GM18951 (cell line): Measurements from ENCODE around the gene MAML3.

ENCODE experiments used
- POLR2A ChIP-seq: IDR thresholded peaks from 4 replicates; pipeline ENCODE4 v1.6.1; 2011; ENCODE audit warnings: mild to moderate bottlenecking; ENCODE audit not compliant: insufficient read length, insufficient read depth; ENCODE audit errors: extremely low read depth
- in situ Hi-C: fragments of 300-500 bp; cut with MboI; formaldehyde crosslinking; loops from one replicate; pipeline ENCODE4 v1.12.0; 2022; ENCODE audit warnings: low sequenced_read_pairs, mixed read lengths, inconsistent platforms; ENCODE audit not compliant: unreplicated experiment

The MAML3 gene

DNA sequence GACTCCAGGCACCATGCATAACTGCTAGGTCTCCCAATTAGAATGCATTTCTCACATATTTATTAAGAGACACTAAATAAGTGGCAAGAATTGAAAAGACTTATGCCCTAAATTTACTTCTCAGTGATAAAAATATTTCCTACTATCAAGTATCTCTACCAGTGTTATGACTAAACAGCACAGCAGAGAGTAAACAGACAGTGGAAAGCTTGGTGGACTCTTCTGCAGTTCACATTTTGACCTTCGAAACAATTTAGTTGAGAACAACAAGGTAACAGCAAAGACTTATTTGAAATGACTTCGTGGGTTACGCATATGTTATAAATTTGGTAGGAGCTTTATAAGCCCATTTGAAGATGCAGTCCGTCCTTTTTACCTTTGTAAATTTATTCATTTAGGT is 16.3 kb upstream of the MAML3 start:
- no peak for TF ChIP-seq POLR2A
- in situ Hi-C loops: no loop called here

DNA sequence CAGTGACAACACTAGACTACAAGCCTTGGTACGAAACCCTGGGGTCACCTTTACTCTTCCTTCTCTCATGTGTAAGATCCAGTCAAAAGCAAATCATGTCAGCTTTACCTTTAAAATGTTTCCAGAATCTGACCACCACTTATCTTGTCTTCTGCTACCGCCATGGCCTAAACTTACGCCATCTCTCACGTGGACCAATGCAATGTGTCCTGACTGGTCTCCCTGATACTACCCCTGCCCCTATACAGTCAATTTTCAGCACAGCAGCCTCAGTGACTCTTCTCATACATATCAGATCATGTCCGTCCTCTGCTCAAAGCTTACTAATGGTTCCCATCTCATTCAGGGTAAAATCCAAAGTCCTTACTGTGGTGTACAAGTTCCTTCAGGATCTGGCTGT is 15.0 kb upstream of the MAML3 start:
- TF ChIP-seq POLR2A: no peak
- in situ Hi-C loops: no loop called here

DNA sequence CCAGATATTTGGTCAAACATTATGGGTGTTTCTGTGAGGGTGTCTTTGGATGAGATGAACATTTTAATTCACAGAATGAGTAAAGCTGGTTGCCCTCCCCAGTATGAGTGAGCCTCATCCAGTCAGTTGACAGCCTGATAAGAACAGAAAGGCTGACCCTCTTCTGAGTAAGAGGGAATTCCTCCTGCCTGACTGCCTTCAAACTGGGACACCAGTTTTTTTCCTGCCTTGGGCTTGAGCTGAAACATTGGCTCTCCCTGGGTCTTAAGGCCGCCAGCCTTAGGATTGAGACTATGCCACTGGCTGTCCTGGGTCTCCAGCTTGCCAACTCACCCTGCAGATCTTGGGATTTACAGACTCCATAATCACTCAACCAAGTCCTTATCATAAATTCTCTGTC is 14.5 kb upstream of the MAML3 start:
- TF ChIP-seq POLR2A: no peak
- in situ Hi-C loops: no loop called here

DNA sequence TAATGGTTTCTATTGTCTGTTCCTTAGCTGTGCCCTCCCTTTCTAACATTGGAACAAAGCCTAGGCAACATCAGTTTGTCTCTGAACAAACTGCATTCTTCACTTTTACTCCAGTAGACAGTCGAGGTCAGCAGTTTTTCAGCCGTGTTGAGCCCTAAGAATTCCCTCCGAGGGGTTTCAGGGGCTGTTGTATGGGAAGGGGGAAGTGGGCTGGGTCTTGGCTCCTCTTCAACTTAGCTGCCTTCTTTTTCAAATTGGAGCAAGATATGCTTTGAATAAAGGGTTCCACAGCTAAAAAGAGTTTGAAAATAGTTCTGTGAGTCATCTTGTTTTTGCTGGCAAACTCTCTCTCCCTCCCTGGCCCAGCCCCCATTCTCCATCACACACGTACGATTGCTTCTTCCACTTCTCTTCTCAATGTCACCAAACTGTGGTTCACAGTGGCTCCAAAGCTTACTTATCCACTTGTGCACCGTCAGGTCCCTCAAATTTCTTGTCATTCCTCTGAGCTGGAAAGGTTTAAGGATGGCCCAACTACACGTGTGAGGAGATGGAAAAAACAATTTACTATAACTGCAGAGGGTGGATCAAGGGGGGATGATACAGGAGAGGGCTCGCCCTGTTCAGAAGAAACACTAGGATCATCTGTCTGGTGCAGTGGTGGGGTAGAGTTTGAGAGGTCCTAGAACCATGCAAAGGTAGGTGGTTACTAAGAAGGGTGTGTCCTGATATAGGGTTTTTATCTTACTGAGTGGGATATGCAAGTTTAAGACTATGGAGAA is 9.2 kb upstream of the MAML3 start:
- TF ChIP-seq POLR2A: no peak
- in situ Hi-C loops: no loop called here

DNA sequence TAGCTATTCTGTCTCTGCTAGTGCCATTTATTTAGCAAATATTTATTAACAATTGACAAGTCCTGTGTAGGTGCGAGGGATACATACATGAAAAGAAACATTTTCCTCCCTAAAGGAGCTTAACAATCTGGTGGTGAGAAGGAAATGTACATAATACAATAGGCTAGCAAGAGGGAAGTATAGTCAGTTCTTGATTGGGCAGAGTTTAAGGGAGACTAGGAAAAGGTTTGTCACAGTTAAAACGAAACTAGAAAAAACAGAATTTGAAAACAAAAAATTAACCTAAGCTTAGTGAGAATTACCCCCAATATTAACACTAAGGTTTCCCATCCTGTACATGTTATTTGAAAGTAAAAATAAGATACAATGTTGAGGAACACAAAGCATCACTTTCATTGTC is 8.6 kb upstream of the MAML3 start:
- in situ Hi-C loops: no loop called here
- TF ChIP-seq POLR2A: no peak

DNA sequence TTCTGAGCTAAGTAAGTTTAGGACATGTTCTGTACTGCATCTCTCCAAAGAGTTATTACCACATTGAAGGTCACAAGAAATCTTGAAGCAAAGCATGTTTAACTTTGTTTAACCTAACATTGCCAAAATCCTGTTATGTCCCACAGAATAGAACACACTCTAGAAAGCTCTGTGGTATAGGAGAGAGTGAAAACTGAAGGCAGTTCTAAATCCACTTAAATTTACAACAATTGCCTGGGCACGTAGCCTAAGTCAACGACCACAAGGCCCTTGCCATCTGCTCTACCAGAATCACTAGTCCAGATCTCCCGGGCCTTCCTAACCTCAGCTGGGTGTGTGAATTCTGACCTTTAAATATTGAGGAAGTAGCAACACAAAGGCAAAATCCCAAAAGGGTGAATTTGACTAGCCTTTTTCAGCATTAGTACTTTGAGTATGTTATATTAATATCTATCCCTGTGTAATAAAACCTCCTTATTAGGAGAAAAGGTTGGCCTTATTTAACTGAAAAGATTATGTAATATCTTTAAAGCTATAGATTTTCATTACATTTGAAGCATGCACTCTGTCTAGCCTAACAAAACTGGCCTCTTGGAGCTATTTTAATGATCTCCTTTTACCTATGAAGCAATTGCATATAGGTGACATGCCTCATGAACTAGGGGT is 4.5 kb upstream of the MAML3 start:
- TF ChIP-seq POLR2A: no peak
- in situ Hi-C loops: no loop called here

DNA sequence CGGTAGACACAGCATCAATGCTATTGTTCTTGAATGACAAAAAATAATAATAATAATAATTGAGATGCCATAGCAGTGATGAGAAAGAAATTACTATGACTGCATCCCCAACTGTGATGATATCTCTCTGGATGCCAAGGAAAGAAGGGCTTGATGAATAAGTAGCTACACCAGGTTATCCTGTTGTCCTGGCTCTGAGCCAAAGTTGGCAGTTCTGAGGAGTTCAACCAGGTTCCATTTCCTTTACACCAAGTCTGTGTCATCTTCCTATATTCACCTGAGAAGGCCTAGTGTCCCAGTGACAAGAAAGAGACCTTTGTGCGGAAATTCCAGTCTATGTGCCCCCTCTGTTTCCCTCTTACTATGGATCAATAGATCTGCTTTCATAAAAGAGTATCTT is 3.4 kb upstream of the MAML3 start:
- in situ Hi-C loops: no loop called here
- TF ChIP-seq POLR2A: no peak

DNA sequence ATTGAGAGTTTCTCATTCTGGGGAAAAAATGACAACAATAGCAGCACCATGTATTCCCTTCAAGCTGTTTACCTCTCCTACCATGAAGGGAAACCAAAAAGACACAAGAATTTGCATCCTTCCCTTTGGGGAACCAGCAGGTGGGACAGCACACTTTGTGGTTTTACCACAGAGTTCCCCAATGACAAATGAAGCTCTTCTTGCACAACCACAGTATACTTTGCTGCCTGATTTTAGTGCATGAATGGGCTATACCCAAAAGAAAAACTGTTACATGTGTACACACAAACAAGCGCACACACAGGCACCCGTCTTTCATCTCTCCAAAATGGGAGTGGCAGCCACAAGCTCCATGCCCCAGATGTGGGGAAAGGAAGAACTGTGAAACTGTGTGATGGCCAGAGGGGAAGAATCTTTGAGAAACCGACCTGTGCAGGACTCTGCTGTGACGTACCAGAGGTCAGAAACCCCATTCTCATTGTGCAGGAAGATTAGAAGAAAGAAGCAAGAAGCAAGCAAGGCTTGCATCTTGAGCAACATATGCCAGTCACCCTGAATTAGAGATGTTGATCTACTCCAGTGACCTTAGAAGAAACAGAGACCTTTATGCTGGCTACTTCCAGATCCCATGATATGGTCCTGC is 2.7 kb upstream of the MAML3 start:
- no peak for TF ChIP-seq POLR2A
- in situ Hi-C loops: no loop called here

DNA sequence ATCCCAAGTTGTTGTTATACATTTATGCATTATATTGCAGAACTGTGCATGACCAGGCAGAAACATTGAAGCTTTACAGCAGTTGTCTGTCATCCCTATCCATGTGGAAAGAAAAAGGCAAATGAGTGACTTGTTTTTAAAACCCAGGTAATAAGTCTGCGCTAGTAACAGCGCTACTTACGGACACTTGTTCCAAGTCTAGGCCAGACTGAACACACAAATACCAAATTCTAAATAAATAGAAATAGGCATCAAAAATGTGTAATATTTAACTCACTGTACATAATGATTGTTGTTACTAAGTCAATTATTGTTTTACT is 548 bp upstream of the MAML3 start:
- no peak for TF ChIP-seq POLR2A
- in situ Hi-C loops: no loop called here

DNA sequence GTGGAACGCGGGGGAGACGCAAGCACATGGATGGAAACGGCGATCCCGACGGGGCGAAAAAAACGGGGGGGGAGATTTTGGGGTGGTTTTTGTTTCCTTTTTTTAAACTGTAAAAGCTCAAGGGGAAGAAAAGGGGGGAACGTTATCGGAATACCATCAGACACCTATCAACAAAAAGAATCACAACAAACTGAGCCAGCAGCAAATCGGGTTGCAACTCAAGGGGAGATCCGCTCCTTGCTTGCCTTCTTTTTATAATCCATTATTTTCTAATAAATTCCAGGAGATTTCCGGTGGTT is 616 bp downstream of the MAML3 start:
- TF ChIP-seq POLR2A: no peak
- in situ Hi-C loops: no loop called here

DNA sequence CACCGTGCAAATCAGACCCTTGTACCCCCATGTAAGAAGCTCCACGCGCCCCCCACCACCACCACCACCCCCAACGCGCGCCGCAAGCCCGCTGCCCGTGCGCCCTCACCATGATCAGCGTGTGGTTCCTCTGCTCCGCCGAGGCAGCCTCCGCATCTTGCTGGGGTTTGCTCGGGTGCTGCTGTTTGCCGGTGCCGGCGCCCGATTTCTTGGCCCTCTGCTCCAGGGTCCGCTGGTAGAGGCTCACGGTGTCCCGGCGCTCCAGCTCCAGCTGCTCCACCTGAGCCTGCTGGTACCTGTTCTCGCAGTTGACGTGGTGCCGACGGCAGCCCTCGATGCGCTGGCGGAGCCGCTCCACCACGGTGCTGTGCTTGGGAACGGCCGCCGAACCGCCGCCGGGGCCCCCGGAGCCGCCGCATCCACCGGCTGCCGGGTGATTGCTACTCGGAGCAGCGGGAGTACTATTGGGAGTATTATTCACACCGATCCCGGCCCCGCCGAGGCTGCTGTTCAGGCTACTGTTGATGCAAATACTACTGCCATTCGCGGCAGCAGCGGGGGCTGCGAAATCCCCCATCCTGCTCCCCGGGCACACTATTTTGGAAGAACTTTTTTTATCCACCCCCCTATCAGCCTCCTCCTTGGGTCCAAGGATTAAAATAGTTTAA is 1.1 kb downstream of the MAML3 start:
- in situ Hi-C loops: no loop called here
- TF ChIP-seq POLR2A: no peak

DNA sequence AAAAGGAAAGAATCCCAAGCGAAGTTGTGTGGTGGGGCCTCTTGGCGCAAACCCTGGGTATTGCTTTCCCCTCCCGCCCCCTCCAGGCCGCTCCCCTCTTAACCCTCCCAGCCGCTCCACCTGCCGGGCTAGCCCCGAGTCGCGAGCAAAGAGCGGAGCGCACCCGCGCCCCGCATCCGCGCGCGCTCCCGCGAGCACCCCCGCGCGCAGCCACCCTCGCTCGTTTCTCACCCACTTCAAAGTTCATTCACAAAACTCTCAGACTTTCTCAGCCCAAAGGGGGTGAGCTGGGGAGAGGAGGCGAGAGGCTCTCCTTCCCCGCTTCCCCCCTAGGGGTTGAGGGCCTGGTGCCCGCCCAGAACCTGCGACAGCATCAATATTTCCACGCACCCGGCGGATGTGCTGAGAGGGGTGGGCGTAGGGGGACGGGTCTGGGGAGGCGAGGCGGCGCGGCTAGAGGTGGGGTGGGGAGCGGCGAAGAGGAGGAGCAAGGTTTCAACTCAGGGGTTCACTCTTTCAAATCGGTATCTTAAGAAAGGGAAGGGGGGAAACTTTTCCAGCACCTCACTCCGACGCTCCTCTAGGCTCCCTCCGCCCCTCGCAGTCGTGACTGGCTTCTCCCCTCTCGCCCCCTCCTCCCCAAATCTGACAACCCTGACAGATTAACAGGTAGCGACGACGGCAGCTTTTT is 1.8 kb downstream of the MAML3 start:
- no peak for TF ChIP-seq POLR2A
- in situ Hi-C loops: no loop called here

DNA sequence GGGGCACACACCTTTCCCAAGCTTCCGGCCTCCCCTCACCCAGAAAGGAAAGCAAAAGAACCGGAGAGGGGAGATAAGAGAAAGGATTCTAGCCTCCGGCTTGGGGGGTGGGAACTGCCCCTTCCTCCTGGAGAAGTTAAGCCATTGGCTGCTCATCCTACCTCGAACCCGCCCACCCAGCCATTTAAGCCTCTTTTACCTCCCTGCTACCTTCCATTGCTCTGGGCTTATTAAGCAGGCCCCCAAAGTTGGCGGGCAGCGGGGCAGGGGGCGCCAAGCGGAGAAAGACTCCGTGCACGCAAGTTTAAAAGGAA is 2.3 kb downstream of the MAML3 start:
- no peak for TF ChIP-seq POLR2A
- in situ Hi-C loops: no loop called here
